CD1c-positive myeloid dendritic cell (primary cell): ENCODE data around the gene RIMS1.
"Not testable (repeated sequence)": the region's sequence is repeated elsewhere in the genome, so short reads cannot be mapped to it uniquely, and the experiment has no call there.

Experiments
- DNase-seq: peaks from one replicate; pipeline ENCODE4 v3.0.0-alpha.2; 2016; ENCODE audit errors: extremely low spot score

RIMS1 gene

DNA sequence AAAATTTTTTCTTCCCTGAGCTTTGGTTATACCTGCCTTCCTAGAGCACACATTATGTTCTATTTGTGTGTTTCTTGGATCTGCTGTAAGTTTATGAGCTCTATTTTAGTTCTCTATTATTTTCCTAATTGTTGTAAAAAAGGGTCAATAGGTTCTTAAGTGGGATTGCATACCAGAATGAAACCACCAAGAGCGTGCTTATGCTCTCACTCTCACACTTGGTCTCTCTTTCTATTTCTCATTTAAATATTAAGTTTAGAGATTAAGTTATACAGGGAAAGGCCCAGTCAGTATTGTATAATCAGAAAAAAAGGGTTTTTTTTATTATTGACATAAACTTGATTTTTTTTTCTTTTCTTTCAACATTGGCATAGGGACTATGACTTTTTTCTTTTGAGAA lies 96.8 kb downstream of the RIMS1 start:
- DNase-seq, result no peak

DNA sequence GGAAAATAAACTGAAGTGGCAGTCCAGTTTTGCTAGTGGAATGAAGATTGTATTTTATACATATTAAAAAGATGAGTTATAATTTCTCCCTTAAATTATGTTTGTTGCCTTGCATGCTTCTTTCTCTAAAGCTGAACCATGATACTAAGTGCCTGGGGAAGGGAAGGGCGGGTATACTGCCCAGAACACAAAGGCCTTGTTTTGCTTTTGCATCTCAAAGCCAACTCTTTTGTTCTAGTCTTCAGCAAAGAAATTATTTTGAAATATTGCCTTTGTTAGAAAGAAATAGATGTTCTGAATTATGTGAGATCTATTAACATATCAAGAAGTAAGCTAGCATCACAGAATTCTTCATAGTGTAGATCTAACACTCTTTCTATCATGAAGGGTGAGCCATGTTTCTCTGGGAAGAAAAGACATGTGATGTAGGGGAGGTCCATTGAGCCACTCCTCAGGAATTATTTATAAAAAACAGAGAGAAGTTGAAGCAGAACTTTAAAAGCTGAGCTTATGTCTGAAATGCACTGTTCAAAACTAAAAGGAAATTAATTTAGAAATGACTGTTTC lies 108.4 kb downstream of the RIMS1 start:
- no peak for DNase-seq

DNA sequence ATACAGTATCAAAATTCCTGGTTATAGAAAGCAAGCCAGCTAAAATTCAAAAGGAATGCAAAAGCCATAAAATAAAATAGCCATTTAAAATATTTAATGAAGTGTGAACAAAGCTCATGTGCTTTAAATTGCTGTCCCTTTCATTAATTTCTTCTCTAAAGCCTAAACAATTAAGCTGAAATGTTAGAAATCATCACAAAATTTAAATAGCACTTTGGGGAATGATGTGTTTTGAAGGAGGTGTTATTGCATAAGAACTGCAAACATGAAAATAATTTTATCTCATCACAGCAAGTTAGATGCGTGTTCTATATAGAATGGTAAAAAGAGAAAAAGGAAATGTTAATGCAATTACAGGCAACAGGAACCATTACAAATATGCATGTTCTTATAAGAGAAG lies 111.0 kb downstream of the RIMS1 start:
- no peak for DNase-seq

DNA sequence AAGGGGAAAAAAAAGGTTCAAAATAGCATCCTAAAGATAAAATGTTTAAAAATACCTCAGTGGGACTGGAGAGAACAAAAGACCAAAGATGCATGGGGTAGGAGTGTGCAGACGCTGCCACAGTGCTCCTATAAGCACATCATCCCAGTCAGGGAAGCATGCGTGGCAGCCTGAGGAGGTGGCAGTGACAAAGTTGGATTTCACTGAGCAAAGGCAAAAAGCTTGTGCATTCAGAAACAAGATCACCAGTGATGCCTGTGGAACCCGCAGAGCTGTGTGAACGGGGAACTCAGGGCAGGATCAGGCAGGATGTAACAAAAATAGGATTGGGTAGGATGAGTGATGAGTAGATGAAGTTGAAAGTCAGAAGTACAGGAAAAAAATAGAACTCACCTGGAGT lies 116.1 kb downstream of the RIMS1 start:
- DNase-seq, result no peak

DNA sequence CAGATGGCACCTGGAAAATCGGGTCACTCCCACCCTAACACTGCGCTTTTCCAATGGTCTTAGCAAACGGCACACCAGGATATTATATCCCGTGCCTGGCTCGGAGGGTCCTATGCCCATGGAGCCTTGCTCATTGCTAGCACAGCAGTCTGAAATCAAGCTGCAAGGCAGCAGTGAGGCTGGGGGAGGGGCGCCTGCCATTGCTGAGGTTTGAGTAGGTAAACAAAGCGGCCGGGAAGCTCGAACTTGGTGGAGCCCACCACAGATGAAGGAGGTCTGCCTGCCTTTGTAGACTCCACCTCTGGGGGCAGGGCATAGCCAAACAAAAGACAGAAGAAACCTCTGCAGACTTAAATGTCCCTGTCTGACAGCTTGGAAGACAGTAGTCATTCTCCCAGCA lies 120.2 kb downstream of the RIMS1 start:
- not testable (repeated sequence) for DNase-seq

DNA sequence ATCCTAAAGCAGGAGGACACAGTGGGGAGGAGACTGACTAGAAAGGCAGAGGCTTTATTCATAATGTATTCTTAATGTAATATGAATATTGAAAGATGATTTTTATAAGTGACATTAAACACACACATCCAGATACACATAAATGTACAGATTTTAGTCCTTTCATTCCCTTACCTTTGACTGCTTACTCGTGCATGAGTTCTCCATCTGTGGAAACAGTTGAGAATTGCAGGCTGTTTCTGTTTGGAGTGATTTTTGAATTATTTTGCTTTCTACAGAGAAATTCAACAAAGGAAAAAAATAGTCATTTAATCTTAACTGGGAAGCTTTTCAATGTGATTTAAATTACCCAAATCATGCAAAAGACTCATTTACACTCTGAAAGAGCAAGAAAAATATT lies 136.5 kb downstream of the RIMS1 start:
- no peak for DNase-seq

DNA sequence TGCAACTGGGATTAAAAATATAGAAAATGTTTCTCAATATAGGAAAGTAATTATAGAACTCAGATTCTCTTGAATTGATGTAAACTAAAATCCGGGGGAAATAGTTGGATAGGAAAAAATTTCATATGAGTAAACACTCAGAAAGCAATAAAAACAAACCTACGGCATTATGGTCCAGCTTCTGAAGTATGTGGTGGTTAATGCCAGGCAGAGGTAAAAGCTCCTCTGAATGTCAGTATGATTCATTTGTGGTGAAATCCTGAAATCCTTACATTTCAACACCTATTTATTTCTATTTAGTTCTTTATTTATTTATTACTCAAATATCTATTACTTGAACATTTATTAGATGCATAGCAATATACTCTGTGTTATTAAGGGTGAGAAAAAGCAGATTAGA lies 145.1 kb downstream of the RIMS1 start:
- DNase-seq, result no peak

DNA sequence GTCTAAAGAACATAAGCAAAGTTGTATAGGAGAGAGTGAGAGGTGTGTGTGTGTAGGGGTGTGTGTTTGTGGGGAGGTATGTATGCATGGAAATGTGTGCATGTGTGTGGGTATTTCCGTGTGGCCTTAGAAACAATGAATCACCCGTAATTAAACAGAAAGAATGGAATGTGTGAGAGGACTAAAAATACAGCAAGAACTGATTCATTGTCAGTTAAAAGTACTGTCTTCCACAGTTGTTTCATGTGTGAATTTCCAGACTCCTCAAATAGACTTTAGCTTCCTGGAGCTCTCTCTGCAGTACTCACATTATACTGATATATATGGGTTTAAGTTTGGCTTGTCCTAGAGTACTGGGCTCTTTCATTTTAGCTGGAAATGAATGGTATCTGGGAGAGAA lies 145.7 kb downstream of the RIMS1 start:
- DNase-seq, result no peak

DNA sequence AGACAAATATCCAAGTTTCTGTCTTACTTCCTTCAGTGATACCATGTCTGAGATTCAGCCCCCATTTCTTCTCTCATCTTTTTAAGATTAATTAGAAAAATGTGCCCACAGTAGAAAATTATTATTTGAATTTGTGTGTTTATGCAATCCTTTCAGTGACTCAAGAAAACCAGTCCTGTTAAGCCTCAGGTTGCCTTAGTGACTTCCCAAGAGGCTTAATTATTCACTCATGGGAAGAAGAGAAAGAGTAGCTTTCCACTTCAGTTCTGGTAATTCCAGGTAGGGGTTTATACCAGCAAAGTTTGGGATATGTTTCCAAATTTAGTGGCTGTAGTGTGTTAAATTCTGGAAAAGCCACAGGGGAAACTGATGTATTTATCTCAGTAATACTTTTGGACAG lies 149.1 kb downstream of the RIMS1 start:
- DNase-seq, result no peak

DNA sequence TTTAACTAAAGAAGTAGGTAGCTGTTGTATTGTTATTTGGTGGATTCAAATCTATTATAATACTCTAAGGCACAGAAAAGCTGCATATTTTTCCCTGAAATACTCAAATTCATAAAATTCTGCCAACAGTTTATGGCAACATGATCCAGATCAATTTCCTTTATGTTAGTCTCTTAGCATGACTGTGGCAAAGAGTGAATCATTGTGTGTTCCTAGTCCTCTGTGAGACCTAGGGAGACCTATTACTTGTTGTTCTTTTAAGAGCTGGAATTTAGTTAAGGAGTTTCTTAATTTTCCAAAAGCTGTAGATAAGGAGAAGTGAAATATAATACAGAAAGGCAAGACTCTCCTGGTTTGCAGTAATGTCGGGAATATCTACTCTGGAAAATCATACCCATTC lies 149.6 kb downstream of the RIMS1 start:
- DNase-seq, result no peak

DNA sequence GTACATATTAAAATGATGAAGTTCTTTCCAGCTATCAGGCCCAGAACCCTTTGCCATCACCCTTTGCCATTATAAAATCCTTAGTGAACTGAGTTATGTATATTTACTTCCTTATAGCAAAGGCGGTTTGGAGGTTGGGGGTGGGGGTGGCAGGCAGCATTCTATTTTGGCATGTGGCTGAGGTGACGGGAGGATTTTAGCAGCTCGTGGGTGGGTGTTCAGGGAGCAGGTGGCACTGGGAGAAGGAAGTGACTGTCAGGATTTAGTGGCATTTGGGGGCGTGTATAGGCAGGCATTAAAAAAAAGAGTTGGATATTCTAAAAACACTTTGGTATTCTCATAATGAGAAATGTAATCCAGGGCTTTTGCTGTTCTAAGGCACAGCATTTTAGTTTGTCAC lies 150.7 kb downstream of the RIMS1 start:
- DNase-seq, result no peak

DNA sequence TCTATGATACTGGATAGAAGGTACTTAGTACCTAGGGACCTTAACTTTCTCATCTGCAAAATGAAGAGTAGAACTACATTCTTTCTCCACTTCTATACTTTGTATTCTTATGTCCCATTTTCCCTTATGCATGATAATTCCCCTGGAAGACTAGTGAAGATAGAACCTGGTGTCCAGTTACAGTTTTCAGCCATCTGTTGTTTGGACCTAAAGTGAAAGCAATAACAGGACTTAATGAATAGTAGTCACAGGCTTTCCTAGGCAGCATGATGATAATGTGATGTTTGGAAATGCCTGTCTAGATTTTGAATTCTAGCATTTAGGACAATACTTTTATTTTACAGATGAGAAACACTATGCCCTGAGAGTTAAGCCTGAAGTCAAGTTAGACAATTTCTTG lies 153.8 kb downstream of the RIMS1 start:
- no peak for DNase-seq

DNA sequence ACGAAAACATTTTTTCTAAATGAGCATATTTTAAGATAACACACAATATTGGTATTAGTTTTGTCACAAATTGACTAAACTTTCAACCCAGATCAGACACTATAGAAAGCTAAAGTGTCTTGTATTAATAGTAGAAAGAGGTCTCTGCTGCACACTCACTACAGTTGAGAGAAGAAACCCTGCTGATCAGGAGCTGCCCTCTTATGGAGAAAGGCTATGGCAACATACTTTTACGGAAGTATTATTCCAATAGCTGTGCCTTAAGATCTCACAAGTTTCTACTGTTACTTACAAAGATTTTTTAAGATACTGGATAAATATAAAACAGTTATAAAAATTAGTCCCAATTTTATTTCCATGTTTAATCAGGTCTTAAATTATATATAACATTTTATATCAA lies 155.7 kb downstream of the RIMS1 start:
- DNase-seq, result no peak

DNA sequence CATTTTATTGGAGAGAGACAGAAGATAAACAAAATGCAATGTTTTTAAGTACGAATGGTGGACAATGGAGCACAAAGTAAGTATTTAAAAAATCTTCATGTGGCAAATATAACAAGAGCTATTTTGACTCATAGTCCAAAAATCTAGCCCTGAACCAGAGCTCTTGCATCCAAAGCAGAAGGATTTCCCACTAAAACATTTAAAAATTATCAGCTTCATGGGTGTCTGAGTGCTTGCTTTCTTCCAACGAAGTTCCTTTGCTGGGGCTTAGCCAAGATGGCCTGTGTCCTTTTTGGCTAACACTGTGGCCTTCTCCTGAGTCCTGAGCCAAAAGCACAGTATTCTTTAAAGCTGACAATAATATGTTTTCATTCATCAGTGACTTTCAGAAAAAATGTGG lies 161.7 kb downstream of the RIMS1 start:
- no peak for DNase-seq

DNA sequence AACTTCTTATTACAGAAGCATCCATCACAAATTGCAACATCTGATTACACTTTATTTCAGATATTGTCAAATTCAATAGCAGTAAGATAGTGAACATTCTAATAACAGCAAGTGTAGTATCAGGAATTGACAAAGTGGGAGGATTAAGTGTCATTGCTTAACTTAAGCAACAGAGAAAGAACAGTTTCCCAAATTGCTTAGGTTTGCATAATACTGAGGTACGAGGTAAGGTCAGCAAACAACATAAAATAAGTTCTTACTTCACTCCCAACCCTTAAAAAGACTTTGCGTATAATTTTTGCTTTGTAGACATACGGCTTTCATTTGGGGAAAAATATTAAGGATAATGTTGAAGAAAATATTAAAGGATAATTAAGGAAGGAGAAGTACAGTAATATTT lies 163.0 kb downstream of the RIMS1 start:
- no peak for DNase-seq

DNA sequence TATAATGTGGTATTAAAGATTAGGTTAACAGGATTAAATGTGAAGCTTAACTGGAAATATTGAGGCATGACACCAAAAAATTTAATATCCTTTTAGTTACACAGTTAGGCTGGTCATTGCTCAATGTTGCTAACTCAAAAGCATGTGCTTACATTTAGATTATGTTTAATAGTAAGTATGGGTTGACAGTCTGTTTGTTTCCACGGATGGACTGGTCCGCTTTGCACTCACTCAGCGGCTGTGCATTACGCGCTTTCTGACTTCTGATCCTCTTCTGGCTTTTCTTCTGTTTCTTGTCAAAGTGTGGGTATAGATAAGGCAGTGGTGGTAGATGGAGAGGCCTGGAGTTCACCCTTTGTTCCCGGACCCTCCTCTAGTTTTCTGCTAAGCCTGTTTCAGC lies 174.9 kb downstream of the RIMS1 start:
- DNase-seq, result no peak

DNA sequence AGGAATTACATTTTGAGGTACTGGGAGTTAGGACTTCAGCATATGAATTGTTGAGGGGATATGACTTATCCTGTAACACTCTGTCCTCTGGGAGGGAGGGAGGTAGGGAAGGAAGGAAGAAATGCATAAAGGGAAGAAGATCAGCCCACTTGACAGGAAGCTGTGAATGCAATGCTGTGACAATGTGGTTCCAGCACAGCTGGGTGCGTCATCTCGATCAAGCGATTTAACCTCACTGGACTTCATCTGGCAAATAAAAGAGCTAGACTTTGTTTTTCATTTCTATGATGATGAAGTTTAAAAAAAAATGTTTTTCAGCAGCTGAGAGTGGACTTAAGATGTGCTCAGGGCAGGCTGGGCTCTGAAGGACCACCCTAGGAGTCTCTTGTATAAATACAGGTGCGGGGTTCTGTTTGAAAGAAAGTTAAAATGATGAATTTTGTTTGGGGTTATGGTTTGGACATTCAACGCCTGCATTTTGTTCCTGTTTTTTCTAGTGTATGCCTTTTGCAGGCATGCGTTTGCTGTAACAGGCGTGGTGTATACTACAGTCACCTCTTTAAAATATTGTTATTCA lies 178.1 kb downstream of the RIMS1 start:
- no peak for DNase-seq

DNA sequence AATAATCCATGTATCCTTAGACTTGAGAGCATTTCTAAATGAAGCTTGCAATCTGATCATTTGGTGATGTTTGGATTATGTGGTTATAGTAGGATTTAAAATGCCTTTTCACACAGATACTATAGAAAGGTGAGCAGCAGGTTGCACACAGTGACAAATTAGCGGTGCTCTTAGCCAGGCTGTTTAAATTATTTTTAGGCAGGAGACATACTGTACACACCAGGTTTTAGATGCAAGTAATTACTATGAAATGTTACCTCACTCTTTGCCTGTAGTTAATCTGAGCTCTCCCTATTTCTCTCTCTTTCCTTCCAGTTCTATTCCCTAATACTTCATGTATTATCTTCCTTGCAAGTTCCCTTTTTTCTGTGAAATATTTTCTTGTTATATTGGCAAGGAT lies 191.7 kb downstream of the RIMS1 start:
- no peak for DNase-seq

DNA sequence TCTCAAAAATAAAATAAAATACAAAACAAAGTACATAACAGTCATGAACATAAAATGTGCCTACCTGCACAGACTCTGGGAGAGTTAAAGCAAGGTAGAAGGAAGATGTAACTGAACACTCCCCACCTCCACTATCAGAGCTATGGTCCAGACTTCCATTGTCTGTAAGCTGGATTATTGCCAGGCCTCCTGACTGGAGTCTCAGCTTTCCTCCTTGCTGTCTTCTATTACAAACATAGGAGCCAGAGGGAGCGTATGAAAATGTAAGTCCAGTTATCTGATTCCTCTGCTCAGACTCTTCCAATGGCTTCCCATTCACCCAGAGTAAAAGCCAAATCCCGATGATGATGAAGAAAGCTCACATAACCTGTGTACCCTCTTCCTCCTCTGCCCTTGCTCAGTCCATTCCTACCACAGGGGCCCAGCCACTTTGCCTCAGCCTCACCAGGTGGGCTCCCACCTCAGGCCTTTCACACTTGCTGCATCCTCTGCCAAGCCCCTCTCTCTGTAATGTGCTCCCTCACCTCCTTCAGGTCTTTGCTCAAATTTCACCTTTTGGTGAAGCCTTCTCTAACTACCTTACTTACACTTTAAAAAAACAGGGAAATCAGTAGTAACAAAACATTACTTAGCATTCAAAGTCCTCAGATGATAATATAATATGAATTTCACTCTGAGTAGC lies 194.1 kb downstream of the RIMS1 start:
- DNase-seq, result no peak

DNA sequence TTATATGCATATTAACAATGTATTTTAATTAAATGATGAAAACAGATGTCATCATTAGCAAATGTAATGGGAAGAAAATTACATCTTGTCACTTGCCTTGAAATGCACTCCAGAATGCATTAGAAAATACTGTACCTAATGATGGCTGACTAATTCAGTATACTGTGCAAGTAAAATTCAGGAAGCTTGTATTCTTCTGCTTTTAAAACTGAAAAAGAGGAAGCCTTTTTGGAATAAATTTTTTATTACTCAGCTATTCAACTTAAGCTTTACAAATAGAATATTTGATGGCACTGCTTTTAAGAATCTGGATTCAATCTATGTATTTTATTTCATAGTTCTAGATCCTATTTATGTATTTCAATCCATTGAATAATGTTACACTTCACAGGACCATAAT lies 195.5 kb downstream of the RIMS1 start:
- DNase-seq, result peak; percentile 55

DNA sequence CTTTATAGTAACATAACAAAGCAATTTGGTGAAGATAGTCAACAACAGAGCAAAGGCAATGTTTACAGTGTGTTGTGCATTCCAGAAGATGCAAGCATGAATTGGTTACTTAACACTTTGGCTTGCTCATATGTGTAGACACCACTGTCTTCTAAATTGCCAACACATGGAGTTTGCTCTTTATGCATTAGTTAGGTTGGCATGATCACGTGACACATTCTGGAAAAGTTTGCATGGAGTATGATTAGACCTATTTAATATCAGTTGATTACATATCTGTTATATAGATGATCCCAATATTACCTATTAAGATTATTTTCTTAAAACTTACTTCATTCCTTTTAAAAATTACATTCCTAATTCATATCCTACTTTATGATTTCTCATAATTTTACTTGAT lies 197.6 kb downstream of the RIMS1 start:
- no peak for DNase-seq

DNA sequence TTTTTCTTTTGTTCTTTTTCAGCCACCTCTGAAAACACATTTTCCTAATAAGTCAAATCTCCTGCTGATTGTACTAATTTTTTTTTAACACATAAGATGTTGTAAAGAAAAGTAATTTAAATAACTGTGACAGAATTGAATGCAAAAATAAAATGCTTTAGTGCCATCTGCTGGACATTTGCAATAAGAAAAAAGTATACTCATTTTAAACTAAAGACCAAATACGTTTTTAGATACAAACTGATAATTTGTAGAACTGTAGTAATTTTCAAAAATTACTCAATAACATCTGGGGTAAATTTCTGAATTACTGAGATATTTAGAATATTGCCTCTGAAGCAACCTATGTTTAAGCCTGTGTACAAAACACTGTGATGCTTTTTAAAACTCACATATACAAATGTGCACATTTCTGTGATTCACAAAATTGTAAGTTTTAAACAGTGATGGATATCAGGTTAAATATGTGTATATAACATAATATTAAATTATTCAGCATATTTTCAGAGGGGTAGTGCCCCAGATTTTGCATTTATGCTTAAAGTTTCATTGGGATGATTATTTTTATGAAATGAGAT lies 198.7 kb downstream of the RIMS1 start:
- peak; percentile 17 for DNase-seq

DNA sequence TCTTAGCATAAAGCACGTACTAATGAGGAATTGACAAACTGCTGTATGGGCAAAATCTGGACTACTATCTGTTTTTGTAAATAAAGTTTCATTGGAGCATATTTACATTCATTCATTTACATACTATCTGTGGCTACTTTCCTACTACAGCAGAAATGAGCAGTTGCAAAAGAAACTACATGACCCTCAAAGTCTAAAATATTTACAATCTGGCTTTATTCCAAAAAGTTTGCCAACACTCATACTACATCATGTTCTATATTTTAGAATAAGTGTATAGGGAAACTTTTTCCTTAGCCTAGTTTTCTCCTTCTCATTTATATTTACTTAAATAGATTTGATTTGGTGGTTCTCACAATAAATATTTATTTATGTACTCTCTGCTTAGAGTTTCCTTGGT lies 208.2 kb downstream of the RIMS1 start:
- DNase-seq, result no peak
